Measurements from ENCODE around the gene MTHFR.
"Not testable (repeated sequence)": the region's sequence is repeated elsewhere in the genome, so short reads cannot be mapped to it uniquely, and the experiment has no call there.

DNA sequence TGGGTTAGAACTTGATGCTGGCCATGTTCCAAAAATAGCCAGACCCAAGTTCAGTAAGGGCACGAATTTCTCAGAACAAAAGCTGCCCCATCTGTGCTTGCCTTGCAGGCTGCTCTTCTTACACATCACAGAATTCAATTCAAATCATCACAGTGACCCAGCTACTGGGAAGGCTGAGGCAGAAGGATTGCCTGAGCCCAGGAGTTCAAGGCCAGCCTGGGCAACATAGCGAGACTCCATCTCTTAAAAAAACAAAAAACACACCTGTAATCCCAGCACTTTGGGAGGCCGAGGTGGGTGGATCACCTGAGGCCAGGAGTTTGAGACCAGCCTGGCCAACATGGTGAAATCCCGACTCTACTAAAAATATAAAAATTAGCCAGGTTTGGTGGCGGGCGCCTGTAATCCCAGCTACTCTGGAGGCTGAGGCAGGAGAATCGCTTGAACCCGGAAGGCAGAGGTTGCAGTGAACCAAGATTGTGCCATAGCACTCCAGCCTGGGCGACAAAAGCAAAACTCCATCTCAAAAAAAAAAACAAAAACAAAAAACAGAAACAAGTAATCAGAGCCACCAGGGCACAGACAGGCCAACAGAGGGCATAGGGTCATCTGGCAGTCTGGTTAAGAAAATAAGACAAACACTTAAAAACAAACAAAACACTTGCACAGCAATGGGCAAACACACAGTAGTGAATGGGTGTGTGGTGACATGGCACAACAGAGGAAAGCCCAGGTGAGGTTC lies 1.7 kb downstream of the MTHFR start:
- TF ChIP-seq, protein P1, sequence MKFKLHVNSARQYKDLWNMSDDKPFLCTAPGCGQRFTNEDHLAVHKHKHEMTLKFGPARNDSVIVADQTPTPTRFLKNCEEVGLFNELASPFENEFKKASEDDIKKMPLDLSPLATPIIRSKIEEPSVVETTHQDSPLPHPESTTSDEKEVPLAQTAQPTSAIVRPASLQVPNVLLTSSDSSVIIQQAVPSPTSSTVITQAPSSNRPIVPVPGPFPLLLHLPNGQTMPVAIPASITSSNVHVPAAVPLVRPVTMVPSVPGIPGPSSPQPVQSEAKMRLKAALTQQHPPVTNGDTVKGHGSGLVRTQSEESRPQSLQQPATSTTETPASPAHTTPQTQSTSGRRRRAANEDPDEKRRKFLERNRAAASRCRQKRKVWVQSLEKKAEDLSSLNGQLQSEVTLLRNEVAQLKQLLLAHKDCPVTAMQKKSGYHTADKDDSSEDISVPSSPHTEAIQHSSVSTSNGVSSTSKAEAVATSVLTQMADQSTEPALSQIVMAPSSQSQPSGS (tag by site-specific recombination; IDR thresholded peaks at IDR 0.05; ENCODE audit: low read depth) = not testable (repeated sequence)
- not testable (repeated sequence) for TF ChIP-seq ZNF555 (tag by site-specific recombination; conservative IDR thresholded peaks at IDR 0.05); ZBTB7A (tag by site-specific recombination; IDR thresholded peaks at IDR 0.05; ENCODE audit: low read depth); ZNF112 (tag by site-specific recombination; IDR thresholded peaks at IDR 0.05); BCL11A (tag by site-specific recombination; IDR thresholded peaks at IDR 0.05; ENCODE audit: low read depth); ZBTB8A (tag by site-specific recombination; IDR thresholded peaks at IDR 0.05); REST (tag by site-specific recombination; IDR thresholded peaks at IDR 0.05); CTCF (tag by site-specific recombination; IDR thresholded peaks at IDR 0.05); ZNF777 (tag by site-specific recombination; IDR thresholded peaks at IDR 0.05; ENCODE audit: borderline replicate concordance); ZNF274 (IDR thresholded peaks at IDR 0.05; ENCODE audit: low read length); ZNF274 (tag by site-specific recombination; IDR thresholded peaks at IDR 0.05; ENCODE audit: borderline replicate concordance); ZBTB20 (tag by site-specific recombination; IDR thresholded peaks at IDR 0.05); ZNF529 (tag by site-specific recombination; IDR thresholded peaks at IDR 0.05; ENCODE audit: insufficient replicate concordance); PBX3 (CRISPR knock-in tag; IDR thresholded peaks at IDR 0.05)
- TF ChIP-seq, protein P2, sequence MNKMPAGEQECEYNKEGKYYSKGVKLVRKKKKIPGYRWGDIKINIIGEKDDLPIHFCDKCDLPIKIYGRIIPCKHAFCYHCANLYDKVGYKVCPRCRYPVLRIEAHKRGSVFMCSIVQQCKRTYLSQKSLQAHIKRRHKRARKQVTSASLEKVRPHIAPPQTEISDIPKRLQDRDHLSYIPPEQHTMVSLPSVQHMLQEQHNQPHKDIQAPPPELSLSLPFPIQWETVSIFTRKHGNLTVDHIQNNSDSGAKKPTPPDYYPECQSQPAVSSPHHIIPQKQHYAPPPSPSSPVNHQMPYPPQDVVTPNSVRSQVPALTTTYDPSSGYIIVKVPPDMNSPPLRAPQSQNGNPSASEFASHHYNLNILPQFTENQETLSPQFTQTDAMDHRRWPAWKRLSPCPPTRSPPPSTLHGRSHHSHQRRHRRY (tag by site-specific recombination; IDR thresholded peaks at IDR 0.05) = not testable (repeated sequence)

Data from HEK293 (cell line).